Measurements from ENCODE around the gene ITPR2.

The ITPR2 gene

GRCh38 chr12:26571560-26571959 is 261.4 kb downstream of the ITPR2 start:
- TF ChIP-seq, protein P1, sequence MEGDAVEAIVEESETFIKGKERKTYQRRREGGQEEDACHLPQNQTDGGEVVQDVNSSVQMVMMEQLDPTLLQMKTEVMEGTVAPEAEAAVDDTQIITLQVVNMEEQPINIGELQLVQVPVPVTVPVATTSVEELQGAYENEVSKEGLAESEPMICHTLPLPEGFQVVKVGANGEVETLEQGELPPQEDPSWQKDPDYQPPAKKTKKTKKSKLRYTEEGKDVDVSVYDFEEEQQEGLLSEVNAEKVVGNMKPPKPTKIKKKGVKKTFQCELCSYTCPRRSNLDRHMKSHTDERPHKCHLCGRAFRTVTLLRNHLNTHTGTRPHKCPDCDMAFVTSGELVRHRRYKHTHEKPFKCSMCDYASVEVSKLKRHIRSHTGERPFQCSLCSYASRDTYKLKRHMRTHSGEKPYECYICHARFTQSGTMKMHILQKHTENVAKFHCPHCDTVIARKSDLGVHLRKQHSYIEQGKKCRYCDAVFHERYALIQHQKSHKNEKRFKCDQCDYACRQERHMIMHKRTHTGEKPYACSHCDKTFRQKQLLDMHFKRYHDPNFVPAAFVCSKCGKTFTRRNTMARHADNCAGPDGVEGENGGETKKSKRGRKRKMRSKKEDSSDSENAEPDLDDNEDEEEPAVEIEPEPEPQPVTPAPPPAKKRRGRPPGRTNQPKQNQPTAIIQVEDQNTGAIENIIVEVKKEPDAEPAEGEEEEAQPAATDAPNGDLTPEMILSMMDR (IDR thresholded peaks at IDR 0.05), result no peak

DNA sequence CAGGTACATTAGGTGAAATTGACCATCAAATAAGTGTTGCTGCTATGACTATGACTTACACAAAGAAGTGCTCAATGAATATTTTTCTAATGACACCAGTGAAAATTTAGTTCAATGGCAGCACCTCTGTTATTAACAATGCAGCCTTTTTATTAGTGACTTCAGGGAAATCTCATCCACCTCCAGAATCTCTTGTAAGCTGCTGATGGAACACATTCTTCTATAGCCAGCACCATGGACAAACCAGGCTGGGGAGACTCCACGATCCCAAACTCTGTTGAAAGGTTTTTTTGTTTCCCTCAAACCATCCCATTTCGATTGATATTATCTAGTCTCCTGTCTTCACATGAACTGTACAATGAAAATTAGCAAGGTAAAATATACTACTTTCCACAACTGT is 265.9 kb downstream of the ITPR2 start:
- TF ChIP-seq, protein P1 (IDR thresholded peaks at IDR 0.05), result no peak

DNA sequence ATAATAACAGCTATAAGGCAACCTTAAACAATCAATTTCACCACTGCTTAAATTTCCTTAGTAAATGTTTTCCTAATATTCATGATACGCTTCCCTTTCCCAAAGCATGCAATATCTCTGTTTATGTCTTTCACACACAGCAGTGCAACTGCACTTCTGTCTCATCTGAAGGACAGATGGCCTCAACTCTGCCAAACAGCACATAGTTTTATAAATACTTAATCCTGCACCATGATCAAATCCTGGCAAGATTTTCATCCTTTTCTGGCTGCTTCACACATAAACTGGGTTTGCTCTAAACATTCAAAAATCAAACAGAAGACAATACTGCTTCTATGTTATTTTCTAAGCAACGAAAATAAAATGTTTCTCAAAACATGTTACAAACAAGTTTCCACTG is 266.3 kb downstream of the ITPR2 start:
- TF ChIP-seq, protein P1 (IDR thresholded peaks at IDR 0.05), result no peak

DNA sequence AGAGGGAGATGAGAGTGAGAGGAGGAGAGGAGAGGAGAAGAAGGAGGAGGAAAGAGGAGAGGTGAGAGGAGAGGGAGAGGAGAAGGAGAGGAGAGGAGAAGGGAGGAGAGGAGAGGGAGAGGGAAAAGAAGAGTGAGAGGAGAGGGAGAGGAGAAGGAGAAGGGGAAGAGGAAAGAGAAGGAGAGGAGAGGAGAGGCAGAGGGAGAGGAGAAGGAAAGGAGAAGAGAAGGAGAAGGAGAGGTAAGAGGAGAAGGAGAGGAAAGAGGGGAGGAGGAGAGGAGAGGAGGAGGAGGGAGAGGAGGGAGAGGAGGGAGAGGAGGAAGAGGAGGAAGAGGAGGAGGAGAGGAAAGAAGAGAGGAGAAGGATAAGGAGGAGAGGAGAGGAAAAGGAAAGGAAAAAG is 266.8 kb downstream of the ITPR2 start:
- TF ChIP-seq, protein P1 (IDR thresholded peaks at IDR 0.05), result no peak

DNA sequence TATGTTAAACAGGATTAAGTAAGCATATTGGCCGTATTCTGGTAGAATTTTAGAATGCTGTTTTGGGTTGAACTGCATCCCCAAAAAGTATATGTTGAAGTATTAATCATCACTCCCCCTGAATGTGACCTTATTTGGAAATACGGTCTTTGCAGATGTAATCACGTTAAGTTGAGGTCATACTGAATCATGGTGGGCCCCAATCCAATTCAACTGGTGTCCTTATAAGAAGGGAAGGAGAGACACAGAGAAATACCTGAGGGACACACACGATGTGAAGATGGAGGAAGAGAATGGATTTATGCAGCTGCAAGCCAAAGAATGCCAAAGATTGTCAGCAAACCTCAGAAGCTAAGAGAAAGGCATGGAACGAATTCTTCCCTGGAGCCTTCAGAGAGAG is 268.6 kb downstream of the ITPR2 start:
- TF ChIP-seq, protein P1 (IDR thresholded peaks at IDR 0.05), result no peak

- TF ChIP-seq, protein P1 (IDR thresholded peaks at IDR 0.05), result no peak
These were observed 269.4 kb downstream of the ITPR2 start for GRCh38 chr12:26563552-26563951.

GRCh38 chr12:26557326-26557725 is 275.7 kb downstream of the ITPR2 start:
- TF ChIP-seq, protein P1 (IDR thresholded peaks at IDR 0.05), result no peak

GRCh38 chr12:26556916-26557315 is 276.1 kb downstream of the ITPR2 start:
- TF ChIP-seq, protein P1 (IDR thresholded peaks at IDR 0.05), result no peak

Data from LNCAP (cell line).